Activated CD4-positive, alpha-beta T cell treated with anti-CD3 and anti-CD28 coated beads, Interleukin-2, amount 50 U/mL, for 24 hours (primary cell): Measurements from ENCODE around the gene KIF6.

Experiments used
- DNase-seq, 2 donors: peaks; one replicate each; pipeline ENCODE4 v3.0.0-alpha.2; 2020; ENCODE audit warnings: low read depth in 1 of 2, low spot score in 1 of 2

KIF6 gene

DNA sequence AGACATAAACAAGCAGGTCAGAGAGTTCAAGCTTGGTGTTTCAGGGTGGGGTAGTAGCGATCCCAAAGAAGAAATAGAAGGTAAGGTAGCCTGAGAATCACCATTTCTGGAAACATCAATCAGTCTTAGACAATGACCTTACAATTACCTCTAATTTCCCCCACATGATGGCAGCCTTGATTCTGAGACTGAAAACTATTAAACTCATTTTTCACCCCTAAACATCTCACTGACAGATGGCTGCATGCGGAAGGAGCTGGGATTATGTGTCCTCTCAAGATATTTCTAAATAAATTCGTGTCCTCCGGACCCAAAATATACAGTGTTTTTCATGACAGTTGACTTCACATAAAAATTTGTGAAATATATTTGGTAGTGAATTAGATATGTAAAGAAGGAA, 61.0 kb downstream of the KIF6 start:
- DNase-seq: no peak

DNA sequence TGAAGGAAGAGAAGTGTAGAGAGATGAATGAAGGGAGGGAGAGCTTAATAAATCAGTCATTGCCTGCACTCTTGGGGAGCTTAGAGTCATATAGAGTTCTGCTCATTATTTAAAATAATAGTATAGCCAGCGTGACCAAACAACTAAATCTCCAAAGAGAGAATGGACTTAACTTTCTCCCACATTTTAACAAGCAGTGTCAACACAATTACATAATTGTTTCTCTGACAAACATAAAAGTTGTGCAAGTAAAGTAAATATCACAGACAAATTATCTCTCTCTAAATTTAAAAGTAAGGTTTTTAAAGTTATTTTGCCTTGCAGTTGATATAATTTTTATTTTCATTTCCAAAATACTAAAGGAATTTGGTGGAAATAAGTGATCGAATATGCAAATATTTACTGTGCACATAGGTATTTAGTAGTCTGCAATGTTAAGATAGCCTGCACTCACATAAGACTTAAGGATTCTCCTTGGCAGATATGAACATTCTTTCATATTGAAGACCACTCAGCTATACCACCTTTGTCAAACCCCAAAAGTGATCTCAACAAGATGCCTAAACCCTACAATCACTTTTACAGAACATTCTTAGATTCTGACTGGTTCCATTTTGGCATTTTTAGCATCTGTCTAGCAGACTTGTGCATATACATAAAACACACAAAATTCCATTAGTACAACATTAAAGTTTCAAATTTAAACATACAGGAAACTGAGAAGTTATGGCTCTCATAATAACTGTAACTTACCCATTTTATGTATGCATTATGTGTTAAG, 67.7 kb downstream of the KIF6 start:
- no peak for DNase-seq

DNA sequence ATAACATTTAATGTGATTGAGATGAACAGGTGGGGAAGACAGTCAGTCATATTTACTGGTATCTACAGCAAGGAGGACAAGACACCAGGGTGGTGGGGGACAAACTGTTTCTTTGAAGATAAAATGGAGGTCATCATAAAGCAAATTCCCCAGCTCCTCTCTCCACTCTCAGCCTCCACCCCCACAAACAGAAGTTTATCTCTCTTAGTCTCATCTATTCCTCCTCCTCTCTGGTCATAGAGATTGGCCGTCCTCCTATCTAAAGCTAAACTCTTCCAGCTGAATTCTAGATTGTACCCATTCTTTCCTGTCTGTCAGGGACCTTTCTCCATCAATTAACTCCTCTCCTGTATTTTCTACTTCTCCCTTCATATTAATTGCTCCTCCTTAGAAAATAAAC, 71.1 kb downstream of the KIF6 start:
- DNase-seq: no peak

DNA sequence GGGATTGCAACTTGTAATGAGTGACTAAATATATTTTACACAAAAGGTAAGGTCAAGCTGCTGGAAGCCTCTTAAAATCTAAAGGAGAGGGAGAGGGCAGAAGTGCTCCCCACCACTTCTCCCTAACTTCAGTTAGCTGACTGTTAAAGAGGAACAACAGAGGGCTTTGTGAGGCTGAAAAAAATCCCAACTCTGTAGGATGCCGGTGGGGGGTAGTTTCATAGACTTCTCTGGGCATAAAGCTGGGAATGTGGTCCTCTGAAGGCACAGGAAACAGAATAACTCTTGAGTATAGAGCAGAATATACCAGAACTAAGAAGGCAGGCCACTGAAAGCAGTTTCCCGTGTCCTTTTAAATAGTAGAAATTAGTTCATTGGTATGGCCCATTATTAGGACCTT, 71.6 kb downstream of the KIF6 start:
- DNase-seq: no peak

DNA sequence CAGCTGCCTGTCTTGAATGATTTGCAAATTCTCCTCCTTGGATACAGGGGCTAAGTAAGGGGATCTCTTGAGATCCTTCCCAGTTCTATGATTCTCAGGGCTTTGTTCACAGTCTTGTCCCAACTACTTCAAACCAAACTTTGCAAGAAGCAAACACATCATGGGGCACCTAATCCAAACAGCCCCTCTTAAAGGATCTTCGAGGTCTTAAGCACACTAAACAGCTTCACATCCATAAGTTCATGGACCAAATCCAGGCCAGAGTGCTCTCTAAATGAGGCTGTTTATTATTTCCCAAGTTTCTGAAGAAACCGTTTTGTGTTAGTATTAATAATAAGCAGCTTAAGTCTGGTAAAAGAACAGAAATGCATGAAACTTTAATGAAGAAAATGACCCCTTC, 75.2 kb downstream of the KIF6 start:
- no peak for DNase-seq

DNA sequence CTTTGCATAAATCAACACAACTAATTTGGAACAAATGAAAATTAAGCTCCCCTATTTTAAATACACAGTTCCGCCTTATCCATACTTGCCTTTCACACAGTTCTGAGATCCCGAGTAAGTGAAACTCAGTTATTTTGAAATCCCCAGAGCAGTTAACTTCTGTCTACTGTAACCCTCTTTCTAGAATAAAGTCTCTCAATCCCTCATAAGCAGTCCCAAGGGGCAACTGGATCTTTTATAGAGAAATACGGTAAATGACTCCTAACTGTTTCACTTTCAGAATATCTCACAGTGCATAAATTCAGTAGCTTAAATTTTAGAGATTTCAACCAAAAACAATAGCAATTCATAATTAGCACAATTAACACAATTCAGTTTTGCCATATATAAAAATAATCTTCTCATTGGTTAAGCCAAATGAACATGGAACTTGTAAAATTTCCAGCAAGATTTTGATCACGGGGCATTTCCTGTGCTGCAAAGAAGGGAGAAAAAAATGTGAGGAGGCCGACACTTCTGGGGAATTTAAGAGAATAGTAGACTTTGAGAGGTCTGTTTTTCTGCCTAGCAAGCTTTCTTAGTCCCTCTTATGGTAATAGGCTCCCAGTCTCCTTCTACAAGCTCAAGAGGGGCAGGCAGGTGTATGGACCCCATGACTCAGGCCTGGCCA, 78.3 kb downstream of the KIF6 start:
- no peak for DNase-seq

DNA sequence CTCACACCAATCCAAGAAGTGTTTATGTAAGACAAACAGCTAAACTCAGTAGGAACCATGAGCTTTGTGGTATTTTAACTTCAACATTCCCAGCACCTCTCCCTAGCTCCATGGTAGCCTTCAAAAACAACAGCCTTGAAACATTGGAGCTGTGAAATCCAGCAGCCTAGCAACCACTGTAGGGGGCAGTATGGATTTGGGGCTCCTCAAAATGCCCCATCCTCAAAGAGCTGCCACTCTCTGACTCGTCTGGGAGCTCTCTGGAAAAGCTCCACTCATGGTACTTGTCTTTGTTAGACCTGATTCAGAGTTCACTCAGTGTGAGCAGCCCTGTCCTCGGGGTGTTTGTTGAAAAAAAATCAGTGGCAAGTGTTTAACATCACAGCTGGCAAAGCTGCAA, 82.9 kb downstream of the KIF6 start:
- DNase-seq: no peak

DNA sequence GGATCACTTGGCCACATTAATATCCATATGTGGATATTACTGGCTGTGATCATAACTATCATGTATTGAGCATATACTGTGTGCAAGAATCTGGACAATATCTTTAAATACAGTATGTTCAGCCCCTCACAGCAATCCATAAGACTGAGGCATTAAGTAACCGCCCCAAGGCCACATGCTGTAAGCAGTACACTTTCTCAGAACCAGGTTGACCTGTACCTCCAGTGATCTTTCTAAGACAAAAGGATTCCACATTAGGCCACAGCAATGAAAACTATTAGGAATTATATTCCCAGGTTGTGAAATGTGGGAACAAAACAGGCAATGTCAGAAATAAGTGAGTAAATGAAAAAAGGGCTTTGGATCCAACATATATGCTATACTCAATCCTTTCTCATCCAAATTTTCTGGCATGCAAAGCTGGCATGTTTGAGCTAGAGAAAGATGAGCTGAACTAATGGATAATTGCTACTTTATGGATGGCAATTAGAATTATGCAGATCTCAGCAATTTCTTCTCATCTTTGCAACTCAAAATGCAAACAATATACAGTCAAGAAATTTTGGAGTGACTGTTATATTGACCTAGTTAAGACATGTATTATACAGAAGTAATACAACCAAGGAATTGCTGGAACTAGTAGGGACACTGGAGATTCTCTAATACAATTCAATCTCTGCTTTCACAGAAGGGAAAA, 86.9 kb downstream of the KIF6 start:
- no peak for DNase-seq

DNA sequence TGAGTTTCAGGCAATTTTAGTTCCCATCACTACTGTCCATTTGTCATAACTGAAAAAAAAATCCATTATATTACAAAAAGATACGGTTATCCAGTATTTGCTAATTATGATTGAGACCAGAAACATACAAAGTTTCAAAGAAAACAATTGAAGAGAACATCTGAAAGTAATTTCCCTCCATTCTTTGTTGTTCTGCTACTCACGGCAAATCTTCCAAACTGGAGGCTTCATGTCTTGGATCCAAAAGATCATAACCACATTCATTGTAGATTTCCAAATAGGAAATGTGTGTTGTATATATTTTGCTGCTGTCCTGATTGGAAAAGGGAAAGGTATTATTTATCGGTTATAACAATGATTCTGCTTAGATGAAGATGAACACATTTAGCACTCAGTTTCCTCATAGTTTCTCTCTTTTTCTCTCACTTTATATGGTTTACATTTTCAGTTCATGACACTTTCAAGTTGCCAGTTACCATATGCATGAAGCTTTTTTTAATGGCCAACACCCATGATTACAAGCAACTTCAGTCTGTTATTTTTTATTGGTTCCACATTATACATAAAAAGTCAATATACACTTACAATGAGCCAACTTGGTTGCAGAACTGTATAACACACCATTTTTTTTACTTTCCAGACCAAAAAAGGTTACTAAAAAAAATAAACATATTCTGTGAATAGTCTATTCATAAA, 90.4 kb downstream of the KIF6 start:
- DNase-seq: no peak

DNA sequence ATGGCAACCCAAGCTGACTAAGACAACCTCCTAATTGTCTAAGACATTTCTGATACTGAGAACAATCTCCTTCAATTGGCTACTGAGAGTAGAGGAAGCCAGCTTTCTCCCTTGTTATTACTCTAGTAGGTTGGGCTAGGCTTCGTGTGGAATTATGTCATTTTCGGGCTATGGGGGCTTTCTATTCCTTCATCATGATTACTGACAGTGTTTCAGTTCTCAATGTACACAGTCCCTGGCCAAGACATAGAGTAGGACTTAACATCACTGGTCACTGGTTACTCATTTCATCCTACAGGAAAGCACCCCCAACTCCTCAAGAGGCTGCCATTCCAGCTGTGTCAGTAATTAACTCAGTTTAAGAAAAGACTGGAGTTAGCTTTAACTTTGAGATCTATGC, 100.0 kb downstream of the KIF6 start:
- DNase-seq: no peak

DNA sequence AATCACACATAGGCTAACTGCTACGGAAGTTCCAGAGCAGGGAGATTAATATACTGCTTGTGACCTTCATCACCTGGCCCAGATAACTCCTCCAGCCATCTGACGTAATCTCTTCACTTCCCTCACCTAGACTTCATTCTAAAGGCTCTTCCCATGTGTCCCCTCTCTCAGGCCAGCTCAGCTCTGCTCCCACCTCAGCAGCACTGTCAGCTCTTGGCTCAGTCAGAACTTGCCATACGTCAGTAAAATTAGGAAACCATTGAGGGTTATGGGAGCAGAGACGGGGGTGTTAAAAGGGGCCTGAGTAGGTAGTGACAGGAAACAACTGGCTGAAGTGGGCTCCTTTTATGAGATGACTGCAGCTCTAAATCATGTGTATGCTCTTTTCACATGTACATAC, 101.5 kb downstream of the KIF6 start:
- no peak for DNase-seq

DNA sequence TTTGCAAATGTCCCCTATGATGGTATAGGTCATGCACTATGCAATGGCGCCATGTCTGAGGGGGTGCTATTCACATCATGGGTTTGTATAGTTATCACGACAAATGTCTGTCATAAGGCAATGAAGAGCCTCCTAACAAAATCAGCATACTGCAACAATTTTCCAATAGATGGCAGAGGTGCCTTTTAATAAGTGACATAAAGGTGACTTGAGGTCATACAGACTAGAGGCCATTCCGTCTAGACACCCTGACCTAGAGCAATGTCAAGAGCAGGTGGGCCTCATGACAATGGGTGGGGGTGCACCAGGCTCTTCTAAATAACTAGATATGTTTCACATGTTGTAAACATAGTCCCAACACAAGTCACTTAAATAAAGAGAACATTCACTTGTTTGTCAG, 107.7 kb downstream of the KIF6 start:
- no peak for DNase-seq

DNA sequence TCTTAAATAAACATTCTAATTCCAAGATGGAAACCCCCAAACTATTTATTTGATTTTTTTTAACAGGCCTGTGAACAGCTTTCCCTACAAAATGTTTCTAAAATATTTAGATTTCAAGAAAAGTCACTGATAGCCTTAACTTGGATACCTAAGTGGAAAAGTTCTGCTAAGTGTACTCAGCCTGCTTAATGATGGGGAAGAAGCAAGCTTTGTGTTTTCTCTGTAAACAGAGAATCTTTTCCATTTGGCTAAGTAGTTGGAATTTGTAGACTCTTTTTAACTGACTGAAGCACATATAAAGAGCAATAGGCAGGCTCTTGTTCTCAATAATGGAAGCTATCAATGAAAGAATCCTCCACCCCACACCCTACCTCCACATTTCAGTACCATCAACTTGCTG, 108.2 kb downstream of the KIF6 start:
- no peak for DNase-seq

DNA sequence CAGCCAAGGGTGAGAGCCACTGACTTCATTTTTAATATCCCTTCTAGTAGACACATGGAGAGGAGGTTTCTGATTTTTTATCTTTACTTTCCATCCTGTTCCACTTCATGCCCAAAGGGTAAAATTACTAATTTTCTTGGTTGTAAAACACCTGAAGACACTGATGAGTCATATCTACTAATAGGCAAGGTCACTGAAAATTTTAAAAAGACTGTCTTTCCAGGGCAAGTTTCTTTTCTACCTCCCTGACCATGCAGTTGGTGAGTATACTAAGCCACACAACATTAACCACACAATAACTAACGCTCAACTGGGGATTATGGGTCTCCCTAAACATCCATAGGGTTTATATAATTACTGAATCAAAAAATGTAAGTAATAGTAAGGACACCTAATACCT, 109.6 kb downstream of the KIF6 start:
- DNase-seq: no peak

DNA sequence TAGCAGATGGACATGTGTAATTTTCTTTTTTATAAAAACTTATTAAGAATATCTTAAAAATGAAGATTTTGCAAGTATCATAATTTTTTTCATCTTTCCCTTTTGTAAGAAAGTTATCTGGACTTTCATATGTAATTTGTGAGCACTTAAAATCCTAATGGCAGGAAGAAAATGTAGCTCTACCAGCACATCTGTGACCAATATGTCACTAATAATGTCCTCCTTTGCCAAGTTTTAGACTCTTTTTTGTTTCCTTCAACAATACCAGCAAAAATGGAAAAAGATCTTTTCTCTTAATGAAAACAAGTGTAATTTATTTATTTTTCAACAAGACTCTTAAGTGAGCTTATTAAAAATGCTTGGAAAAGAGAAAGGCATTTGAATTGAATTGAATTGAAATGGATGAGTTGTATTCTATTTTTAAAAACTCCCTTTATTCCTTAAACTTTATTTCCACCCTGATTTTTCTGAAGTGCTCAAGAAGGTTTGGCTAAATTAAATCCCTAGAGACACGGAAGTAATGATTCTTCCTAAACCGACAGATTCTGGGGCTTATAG, 110.7 kb downstream of the KIF6 start:
- no peak for DNase-seq

DNA sequence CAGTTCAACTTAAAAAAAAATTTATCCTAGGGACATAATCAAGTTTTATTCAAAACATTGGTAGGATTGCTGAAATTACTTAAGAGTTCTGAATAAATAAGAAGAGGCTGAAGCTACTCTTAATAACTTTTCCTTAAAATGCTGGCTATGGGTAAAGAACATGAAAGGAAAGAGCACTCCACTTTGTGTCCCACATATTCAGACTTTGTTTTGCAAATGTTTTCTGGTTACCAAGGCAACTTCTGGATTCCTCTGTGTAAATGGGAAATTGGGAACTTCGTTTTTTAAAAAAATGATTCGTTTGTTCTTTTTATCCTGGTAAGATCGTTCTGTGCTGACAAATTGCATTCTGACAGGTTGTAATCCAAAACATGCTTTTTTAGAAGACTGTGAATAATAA, 115.0 kb downstream of the KIF6 start:
- DNase-seq: no peak

DNA sequence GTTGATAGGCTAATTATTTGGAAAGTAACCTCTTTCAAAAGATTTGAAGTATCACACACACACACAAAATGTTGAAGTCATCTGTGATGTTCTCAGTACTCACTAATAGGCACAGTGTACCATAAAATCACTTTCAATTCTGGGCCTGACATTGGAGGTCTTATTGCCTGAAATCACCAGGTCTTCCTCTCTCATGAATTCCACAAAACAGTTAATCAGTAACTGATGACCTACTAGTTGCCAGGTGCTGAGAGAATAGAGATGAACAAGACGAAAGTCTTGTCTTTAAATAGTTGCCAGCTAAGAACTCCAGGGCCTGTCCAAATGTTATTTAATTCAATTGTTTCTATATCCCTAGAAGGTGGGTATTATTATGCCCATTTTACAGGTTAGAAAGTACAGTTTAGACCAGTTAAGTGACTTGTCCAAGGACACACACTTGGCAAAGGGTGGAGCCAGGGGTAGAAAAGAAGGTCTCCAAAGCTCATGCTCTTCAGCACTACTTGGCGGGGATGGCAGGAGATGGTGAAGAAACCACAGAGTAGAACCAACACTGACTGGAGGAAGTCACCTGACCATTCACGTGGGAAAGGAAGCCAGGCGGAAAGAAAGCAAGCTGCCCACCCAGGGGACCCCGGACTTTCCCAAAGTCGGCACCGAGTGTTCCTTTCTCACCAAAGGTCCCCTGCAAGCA, 116.4 kb downstream of the KIF6 start:
- DNase-seq: no peak

DNA sequence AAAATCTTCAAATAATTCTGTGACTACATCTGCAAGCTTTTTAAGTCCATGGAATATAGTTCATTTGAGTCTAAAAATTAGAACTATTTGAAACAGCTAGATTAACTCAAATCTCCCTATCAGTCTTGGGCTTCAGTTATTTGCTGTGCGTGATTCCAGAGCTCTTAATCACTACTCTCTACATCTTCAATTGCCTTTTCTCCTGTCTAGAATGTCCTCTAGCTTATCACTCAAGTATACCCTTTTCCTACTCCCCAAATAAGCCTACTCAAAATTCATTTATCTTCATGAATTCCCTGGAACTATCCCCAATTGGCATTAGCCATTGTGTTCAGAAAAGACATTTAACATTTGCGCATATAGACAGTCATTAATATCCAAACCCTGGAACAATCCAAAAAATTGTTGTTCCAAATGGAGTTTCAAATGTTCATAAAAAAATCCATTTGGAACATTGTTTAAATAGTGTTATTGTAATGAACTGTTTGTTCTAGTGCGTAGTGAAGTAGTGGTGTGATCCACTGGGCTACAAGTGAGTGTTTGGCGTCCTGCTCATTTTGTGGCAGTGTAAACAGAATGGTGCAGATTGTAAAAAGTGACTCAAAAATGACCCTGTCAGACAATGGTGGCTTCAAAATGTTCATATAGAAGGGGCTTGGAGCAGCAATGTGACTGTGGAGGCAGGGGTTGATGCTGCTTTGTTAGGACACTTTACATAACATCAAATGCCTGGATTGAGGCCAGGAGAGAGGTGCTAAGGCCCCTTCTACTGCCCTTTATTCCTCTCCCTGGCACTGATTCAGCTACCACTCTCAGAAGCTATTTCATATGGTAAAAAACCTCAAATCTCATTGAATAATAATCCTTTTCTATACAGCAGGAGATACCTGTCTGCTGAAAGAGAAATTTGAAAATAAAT, 122.3 kb downstream of the KIF6 start:
- no peak for DNase-seq

DNA sequence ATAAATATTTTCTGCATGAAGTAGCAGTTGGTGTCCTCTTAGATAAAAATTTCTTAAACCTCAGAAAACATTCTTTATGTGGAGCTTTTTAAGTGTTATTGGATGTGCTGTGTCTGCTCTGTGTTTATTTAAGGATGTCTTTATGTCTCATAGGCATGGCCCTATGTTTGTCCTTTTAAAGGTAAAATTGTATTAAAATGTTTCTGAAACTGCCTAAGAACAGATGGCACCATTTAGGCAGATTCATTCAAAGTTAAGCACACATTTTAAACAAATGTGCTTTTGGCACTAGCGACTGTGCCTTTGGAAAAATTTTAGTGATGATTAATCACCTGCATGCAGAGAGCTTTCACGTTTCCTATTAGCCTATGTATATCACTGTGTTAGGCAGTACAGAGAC, 125.2 kb downstream of the KIF6 start:
- no peak for DNase-seq

DNA sequence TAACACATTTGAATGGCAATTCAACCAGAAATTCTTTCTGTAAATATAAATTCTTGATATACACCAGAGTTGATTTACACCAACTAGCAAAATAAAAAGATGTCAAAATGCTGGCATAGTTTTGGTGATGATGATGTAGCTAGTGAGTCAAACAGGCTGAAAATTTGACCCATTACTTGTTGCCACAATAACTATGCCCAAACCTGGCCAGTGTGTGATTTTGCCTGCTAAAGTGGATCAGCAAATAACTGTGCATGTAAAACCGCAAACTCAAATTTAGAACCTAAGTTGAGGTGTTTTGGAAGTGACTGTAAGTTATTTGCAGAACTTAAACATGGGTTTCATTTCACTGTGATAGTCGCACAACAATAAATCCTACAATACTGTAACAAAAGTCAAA, 125.9 kb downstream of the KIF6 start:
- DNase-seq: no peak
